Ureter (tissue), 1 donor: ENCODE data around the gene SLC12A7. TPM values are rescaled to one million over a fixed set of nuclear protein-coding genes. Genes with fewer than 3 reads are reported as not detected.

Experiments
- DNase-seq: peaks from one replicate; pipeline ENCODE4 v3.0.0-alpha.2; 2020; ENCODE audit warnings: low spot score
- total RNA-seq: library from RNA; stranded (reverse); gene quantifications from one replicate; pipeline ENCODE4 v1.2.4, GENCODE V29; 2023
- donor health status: DM: yes; HTN: yes; CAD: no.

SLC12A7 gene
- total RNA-seq, 1 donor from 2014 or later: 77.0 TPM

DNA sequence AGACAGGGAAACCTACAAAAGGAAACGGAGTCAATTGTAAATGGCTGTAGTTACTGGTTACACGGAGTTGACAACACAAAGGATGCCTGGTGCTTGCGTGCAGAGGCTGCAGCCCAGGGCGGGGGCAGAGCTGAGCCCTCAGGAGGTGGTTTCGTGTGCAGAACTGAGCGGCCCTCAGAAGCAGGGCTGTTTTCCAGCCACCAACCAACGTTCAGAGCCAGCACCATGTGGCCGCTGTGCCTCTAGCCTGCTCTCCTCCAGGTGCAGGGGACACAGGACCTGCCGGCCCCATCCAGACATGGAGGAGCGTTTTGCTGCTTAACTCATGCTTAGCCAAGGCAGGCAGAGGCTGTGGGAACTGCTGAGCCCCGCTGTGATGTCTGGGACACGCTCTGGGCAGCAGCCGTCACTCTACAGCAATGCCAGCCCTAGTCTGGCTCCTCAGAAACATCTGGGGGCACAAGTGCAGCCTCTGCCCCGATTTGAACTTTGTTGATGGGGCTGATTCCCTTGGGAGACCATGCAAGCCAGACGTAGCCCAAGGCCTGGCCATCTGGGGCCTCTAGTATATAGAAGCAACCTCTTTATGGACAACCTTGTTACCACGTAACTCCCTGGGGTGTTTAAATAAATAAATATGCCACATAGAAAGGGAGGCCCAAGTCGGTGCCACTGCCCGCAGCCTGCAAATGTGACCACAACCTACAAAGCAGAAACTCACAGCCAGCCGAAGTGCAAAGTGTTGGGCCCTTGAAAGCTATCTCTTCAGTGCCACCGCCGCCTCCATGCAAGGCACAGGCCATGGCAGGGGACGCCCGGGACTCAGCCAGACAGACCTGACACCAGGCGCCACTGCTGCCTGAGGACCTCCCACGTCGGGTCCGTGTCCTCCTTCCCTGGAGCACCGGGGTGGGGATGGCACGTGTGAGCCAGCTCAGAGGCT, 61.2 kb downstream of the SLC12A7 start:
- no peak for DNase-seq

GRCh38 chr5:1048861-1049838, 62.7 kb downstream of the SLC12A7 start:
- DNase-seq: no peak

DNA sequence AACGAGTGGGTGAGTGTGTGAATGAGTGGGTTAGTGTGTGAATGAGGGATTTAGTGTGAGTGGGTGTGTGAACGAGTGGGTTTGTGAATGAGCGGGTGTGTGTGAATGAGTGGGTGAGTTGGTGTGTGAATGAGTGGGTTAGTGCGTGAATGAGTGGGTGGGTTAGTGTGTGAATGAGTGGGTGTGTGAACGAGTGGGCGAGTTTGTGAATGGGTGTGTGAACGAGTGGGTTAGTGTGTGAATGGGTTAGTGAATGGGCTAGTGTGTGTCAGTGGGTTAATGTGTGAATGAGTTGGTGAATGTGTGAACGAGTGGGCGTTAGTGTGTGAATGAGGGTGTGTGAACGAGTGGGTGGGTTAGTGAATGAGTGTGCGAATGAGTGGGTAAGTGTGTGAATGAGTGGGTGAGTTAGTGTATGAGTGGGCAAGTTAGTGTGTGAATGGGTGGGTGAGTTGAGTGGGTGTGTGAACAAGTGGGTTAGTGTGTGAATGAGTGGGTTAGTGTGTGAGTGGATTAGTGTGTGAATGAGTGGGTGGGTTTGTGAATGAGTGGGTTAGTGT, 63.6 kb downstream of the SLC12A7 start:
- DNase-seq: no peak

GRCh38 chr5:1047332-1047965, 64.4 kb downstream of the SLC12A7 start:
- no peak for DNase-seq

GRCh38 chr5:1045960-1046560, 65.8 kb downstream of the SLC12A7 start:
- no peak for DNase-seq

DNA sequence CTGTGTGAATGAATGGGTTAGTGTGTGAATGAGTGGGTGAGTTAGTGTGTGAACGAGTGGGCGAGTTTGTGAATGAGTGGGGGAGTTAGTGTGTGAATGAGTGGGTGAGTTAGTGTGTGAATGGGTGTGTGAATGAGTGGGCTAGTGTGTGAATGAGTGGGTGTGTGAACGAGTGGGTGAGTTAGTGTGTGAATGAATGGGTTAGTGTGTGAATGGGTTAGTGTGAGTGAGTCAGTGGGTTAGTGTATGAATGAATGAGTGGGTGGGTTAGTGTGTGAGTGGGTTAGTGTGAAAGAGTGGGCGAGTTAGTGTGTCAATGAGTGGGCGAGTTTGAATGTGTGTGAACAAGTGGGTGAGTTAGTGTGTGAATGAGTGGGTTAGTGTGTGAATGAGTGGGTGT, 67.7 kb downstream of the SLC12A7 start:
- no peak for DNase-seq

- no peak for DNase-seq
Observed at GRCh38 chr5:1043327-1043726, 68.5 kb downstream of the SLC12A7 start.

GRCh38 chr5:1042626-1043025, 69.2 kb downstream of the SLC12A7 start:
- DNase-seq: no peak

GRCh38 chr5:1041225-1042143, 70.4 kb downstream of the SLC12A7 start:
- DNase-seq: no peak

- DNase-seq: no peak
Observed at GRCh38 chr5:1040571-1040970, 71.3 kb downstream of the SLC12A7 start.

- no peak for DNase-seq
Observed at GRCh38 chr5:1039706-1040260, 72.1 kb downstream of the SLC12A7 start.

DNA sequence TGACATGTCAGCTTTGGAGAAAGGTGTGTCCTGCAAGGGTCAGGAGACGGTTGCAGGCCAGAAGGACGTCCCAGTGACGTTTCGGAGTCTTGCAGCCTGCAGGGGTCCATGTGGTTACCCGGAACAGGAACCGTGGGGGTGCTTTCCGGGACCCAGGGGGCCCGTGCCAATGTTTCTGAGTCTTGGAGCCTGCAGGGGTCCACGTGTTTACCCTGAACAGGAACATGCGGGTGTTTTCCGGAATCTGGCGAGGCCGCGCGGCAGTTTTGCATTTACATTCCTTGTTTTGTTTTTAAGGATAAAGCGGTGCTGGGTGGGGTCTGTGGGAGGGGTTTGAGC, 72.7 kb downstream of the SLC12A7 start:
- DNase-seq: no peak

DNA sequence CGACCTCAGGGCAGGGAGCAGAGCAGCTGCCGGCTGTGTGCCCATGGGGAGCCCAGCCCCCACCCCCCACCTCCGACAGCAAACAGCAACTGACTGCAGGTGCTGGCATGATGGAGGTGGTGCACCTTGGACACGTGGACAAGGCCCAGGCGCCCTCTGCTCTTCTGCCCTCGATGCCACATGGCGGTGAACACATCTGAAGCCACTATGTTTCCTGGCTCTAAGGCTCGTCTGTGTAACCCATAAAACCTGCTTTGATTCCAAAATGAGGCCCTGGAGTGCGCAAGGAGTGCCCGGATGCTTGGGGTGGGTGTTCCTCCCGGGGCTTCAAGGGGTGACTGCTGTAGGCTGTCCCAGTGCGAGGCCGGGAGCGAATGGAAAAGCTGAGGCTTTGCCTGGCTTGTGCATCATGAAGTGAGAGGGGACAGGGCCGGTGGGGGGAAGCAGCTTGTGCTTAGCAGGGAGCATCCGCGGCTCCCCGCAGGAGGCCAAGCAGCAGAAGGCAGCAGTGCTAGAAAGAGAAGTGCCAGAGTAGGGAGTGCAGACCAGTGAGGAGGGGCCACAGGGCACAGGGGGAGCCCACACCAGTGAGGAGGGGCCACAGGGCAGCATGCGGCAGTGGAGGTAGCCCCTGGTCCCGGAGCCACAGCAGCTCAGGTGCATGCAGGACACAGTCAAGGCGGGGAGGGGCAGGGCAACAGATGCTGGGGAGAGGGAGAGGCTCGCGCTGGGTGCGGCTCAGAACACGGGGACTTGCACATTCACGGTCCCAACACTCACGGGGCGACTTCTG, 73.2 kb downstream of the SLC12A7 start:
- DNase-seq: no peak

GRCh38 chr5:1037671-1038416, 74.0 kb downstream of the SLC12A7 start:
- DNase-seq: no peak

DNA sequence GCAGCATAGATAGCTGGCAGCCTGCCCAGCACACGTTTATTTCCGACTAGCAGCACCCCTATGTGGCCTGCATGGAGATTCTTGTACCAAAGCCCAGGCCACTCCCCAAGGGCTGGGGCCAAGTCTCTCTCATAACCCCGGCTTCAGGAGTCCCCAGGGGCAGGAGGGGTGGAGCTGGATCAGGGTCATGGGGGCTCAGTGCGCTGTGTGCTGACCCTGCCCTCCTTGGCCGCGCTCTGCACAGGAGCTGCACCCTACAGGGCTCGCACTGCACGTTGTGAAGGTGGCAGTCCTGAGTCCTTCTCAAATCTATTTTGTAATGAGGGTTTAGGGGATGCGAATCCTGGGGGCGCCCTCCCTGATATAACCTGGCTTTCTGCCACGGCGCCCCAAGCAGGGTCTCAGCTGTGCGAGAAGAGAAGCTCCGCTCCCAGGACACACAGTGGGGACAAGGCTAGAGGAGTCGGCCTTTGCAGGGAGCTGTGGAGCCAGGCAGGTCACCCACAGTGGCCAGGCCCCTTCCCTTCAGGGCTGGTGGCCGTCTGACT, 74.7 kb downstream of the SLC12A7 start:
- no peak for DNase-seq

DNA sequence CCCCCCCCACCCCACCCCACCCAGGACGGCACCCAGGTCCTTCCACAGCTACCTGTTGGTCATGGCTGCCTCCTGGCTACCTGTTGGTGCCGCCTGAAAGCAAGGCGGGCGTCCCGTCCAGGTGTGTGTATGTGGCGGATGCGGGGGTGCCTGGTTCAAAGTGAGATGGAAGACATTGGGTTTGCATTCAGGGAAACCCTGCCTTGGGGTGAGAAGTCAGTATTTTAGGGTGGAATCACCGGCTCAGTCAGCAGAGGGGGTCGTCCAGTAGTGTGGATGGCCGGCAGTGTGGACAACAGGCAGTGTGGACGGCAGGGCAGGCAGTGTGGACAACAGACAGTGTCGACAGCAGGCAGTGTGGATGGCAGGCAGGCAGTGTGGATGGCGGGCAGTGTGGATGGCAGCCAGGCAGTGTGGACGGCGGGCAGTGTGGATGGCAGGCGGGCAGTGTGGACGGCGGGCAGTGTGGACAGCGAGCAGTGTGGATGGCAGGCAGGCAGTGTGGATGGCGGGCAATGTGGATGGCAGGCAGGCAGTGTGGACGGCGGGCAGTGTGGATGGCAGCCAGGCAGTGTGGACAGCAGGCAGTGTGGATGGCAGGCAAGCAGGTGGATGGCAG, 75.2 kb downstream of the SLC12A7 start:
- no peak for DNase-seq
